Measurements from ENCODE around the gene PRDM16.

DNA sequence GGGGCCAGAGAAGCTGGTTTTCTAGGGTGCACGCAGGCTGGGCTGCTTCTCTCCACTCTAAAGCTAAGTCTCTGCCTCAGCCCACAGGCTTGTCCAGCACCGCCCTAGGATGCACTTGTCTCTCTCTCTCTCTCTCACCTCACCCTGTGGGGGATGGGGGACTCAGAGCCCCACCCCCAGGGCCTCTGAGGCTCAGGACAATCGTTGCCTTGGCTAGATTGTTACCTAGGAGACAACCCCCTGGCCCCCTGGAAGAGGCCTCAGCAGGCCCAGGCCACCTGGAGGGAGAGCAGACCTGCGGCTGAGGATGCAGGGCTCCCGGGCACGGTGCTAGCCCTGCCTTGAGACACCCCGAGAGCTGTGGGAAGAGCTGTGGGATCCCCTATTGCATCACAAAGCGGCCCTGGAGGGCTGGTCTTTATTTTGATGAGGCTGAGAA, 47.8 kb upstream of the PRDM16 start, which contains the start of gene ACTRT2:
- TF ChIP-seq, protein P1, sequence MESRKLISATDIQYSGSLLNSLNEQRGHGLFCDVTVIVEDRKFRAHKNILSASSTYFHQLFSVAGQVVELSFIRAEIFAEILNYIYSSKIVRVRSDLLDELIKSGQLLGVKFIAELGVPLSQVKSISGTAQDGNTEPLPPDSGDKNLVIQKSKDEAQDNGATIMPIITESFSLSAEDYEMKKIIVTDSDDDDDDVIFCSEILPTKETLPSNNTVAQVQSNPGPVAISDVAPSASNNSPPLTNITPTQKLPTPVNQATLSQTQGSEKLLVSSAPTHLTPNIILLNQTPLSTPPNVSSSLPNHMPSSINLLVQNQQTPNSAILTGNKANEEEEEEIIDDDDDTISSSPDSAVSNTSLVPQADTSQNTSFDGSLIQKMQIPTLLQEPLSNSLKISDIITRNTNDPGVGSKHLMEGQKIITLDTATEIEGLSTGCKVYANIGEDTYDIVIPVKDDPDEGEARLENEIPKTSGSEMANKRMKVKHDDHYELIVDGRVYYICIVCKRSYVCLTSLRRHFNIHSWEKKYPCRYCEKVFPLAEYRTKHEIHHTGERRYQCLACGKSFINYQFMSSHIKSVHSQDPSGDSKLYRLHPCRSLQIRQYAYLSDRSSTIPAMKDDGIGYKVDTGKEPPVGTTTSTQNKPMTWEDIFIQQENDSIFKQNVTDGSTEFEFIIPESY (IDR thresholded peaks at IDR 0.05; ENCODE audit: borderline replicate concordance, low read depth): no peak
- TF ChIP-seq, protein P2, sequence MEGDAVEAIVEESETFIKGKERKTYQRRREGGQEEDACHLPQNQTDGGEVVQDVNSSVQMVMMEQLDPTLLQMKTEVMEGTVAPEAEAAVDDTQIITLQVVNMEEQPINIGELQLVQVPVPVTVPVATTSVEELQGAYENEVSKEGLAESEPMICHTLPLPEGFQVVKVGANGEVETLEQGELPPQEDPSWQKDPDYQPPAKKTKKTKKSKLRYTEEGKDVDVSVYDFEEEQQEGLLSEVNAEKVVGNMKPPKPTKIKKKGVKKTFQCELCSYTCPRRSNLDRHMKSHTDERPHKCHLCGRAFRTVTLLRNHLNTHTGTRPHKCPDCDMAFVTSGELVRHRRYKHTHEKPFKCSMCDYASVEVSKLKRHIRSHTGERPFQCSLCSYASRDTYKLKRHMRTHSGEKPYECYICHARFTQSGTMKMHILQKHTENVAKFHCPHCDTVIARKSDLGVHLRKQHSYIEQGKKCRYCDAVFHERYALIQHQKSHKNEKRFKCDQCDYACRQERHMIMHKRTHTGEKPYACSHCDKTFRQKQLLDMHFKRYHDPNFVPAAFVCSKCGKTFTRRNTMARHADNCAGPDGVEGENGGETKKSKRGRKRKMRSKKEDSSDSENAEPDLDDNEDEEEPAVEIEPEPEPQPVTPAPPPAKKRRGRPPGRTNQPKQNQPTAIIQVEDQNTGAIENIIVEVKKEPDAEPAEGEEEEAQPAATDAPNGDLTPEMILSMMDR (IDR thresholded peaks at IDR 0.05): no peak
- TF ChIP-seq, protein P3, sequence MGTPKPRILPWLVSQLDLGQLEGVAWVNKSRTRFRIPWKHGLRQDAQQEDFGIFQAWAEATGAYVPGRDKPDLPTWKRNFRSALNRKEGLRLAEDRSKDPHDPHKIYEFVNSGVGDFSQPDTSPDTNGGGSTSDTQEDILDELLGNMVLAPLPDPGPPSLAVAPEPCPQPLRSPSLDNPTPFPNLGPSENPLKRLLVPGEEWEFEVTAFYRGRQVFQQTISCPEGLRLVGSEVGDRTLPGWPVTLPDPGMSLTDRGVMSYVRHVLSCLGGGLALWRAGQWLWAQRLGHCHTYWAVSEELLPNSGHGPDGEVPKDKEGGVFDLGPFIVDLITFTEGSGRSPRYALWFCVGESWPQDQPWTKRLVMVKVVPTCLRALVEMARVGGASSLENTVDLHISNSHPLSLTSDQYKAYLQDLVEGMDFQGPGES (IDR thresholded peaks at IDR 0.05; ENCODE audit: low read depth, low read length): no peak
- TF ChIP-seq, protein P4, sequence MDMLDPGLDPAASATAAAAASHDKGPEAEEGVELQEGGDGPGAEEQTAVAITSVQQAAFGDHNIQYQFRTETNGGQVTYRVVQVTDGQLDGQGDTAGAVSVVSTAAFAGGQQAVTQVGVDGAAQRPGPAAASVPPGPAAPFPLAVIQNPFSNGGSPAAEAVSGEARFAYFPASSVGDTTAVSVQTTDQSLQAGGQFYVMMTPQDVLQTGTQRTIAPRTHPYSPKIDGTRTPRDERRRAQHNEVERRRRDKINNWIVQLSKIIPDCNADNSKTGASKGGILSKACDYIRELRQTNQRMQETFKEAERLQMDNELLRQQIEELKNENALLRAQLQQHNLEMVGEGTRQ (IDR thresholded peaks at IDR 0.05; ENCODE audit: borderline replicate concordance, low read depth, low read length): no peak
- TF ChIP-seq MEF2A (IDR thresholded peaks at IDR 0.05; ENCODE audit: borderline replicate concordance, low read depth): no peak
- TF ChIP-seq POLR2AphosphoS5 (IDR thresholded peaks at IDR 0.05; ENCODE audit: low read depth, low read length): no peak
- no peak for TF ChIP-seq MXI1 (IDR thresholded peaks at IDR 0.05; ENCODE audit: low read depth, low read length)
- TF ChIP-seq, protein P5, sequence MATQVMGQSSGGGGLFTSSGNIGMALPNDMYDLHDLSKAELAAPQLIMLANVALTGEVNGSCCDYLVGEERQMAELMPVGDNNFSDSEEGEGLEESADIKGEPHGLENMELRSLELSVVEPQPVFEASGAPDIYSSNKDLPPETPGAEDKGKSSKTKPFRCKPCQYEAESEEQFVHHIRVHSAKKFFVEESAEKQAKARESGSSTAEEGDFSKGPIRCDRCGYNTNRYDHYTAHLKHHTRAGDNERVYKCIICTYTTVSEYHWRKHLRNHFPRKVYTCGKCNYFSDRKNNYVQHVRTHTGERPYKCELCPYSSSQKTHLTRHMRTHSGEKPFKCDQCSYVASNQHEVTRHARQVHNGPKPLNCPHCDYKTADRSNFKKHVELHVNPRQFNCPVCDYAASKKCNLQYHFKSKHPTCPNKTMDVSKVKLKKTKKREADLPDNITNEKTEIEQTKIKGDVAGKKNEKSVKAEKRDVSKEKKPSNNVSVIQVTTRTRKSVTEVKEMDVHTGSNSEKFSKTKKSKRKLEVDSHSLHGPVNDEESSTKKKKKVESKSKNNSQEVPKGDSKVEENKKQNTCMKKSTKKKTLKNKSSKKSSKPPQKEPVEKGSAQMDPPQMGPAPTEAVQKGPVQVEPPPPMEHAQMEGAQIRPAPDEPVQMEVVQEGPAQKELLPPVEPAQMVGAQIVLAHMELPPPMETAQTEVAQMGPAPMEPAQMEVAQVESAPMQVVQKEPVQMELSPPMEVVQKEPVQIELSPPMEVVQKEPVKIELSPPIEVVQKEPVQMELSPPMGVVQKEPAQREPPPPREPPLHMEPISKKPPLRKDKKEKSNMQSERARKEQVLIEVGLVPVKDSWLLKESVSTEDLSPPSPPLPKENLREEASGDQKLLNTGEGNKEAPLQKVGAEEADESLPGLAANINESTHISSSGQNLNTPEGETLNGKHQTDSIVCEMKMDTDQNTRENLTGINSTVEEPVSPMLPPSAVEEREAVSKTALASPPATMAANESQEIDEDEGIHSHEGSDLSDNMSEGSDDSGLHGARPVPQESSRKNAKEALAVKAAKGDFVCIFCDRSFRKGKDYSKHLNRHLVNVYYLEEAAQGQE (IDR thresholded peaks at IDR 0.05; ENCODE audit: low read depth, low read length): no peak
- TF ChIP-seq, protein P6, sequence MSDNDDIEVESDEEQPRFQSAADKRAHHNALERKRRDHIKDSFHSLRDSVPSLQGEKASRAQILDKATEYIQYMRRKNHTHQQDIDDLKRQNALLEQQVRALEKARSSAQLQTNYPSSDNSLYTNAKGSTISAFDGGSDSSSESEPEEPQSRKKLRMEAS (IDR thresholded peaks at IDR 0.05; ENCODE audit: low read depth): no peak

All from SK-N-SH (cell line).